ENCODE data around the gene TRABD2B.

The TRABD2B gene

GRCh38 chr1:48019714-48020315 is 22.6 kb upstream of the TRABD2B start:
- DNase-seq: no peak

DNA sequence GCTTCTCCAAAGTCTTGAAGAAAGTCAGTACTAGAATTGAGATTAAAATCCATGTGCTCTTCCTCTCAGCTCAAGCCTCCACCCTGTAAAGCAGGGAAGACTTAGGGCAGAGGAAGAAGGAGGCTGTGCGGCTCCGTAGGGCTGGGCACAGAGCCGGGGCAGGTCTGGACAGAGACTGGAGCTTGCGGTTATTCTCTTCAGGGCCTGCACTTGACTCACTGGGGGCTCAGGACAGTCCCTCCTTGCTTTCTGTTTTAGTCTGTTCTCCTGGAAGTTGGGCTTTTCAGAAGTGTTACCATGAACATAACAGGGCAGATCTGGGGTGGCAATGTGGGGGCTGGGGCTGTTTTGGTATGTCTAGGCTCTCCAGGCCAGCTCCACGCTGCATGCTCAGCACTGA is 21.6 kb upstream of the TRABD2B start:
- no peak for DNase-seq

- no peak for DNase-seq
Observed at GRCh38 chr1:48017716-48018115, 20.5 kb upstream of the TRABD2B start.

DNA sequence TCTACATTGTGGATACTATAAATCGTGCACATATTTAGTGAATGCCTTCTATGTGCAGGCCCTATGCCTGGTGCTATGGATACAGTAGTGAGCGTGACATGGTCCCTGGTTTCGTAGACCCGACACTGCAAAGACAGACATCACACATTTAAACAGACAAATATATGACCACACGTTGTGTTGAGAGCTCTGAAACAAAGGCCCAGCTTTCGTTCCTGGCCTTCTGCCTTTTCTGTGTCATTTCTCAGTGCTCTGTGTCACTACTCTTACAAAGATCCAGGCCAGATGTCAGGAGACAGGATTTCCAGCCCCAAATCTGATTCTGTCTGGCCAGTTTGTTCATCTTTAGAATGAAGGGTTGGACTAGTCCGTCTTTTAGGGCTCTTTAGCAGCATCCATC is 19.3 kb upstream of the TRABD2B start:
- DNase-seq: no peak

GRCh38 chr1:48013270-48013669 is 16.1 kb upstream of the TRABD2B start:
- no peak for DNase-seq

- DNase-seq: no peak
Observed at GRCh38 chr1:48007047-48007446, 9.9 kb upstream of the TRABD2B start.

DNA sequence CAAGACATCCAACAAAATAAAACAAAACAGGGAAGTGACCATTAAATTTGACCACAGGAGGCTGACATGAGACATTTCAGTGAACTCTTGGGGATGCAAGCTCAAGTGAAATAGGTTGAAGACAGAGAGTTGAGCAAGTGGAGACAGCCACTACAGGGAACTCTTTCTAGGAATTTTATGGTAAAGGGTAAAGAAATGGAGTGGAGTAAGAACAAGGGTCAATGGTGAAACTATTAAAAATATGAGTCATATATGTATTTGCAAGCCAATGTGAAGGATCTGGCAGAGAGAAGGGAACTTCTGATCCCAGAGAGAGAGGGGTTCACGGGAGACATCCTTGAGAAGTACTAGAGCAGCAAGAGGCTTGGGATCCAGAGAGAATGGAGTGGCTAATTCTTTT is 9.1 kb upstream of the TRABD2B start:
- no peak for DNase-seq

DNA sequence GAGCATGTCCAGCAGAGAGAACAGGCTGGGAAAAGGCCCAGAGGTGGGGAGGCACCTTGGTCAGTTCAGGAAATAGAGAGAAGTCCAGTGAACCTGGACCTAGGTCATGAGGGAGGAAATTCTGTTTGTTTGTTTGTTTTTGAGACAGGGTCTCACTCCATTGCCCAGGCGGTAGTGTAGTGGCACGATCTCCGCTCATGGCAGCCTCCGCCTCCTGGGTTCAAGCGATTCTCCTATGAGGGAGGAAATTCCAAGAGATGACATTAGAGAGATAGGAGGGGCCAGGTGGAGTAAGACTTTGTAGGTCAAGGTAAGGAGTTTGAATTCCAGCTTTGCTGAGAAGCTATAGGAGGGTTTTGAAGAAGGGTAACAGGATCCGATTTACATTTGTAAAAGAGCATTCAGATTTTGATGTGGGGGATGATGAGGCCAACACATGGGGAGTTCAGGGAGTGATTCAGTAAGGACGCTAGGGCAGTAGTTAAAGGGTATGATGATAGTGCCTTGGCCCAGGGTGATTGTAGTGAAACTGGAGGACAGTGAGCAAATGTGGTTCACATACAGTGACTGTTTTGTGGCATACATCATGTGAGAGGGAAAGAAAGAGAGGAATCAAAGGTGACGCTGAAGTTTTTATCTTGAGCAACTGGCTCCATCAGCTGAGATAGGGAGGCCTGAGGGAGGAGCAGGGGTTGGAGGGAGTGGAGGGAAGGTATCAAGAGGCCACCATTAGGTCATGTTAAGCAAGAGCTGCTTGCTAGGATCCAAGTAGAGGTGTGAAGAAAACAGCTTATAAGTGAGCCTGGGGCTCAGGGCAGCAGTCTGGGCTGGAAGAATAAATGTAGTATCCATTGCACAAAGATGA is 8.3 kb upstream of the TRABD2B start:
- DNase-seq: no peak

- DNase-seq: no peak
Observed at GRCh38 chr1:48003741-48004531, 6.8 kb upstream of the TRABD2B start.

DNA sequence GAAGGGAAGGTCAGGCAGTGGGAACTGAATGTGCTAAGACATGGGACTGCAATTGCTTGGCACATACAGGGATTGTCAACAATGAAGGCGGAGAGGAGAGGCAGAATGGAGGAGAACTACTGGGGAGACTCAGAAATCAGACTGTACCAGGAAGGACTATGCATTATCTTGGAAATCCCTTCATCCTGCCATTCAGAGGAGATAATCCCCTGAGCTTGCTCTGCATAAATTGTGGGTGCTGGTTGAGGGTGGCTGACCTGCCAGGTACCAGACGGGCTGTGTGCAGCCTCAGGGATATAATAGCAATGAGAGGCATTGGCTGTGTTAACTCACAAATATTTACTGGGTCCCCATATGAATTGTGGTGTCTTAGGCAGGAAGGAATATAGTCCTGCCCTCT is 5.0 kb upstream of the TRABD2B start:
- no peak for DNase-seq

DNA sequence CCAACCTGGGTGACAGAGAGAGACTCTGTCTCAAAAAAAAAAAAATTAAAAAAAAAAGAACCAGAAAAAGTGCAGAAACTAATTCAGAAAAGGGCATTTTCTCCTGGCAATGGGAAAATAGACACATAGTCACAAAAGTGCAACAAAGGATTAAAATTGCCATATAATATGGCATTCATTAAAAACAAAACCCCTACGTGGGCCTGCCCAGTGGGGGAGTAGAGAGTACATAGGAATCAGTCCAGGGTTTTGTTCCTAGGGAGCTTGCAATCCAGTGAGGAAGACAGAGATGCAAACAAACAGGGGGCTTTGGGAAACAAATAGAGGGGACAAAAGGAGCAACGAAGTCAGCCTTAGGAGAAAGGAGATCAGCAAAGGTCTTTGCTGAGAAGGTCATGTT is 4.5 kb upstream of the TRABD2B start:
- no peak for DNase-seq

DNA sequence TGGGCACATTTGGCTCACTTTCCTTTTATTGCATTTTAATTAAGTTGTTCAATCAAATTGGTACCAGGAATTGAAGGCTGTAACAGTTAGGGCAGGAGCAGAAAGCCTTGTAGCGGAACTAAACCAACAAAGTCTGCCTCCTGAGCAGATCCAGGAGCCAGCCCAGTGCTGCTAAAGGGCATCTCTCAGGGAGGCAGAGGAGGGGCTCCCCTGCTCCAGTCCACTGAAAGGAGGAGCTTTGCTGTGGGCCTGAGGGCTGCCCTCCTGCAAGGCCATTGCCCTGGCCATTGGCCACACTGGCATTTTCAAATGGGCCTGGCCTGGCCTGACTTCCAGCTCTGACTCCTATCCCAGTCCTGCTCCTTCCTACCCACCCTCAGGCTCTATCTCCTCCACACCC is 3.7 kb upstream of the TRABD2B start:
- no peak for DNase-seq

DNA sequence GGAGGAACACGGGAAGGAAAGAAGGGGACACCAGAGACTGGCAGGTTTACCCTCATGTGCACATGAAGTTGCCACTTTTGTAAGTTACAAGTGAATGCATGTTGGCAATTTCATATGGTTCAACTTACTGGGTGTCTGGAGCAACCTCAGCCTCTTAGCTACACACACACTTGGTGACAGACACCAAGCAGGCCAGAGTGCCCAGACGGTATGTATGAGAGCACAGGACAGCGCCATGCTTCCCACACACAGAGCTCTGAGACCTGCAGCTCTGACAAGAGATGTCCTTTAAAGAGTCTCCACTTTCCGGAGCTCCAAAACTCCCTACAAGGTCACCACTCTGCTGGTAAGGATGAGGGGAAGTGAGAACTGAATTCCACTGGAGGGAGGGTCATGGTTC is 1.9 kb upstream of the TRABD2B start:
- no peak for DNase-seq

GRCh38 chr1:47998396-47998990 is 1.3 kb upstream of the TRABD2B start:
- no peak for DNase-seq

DNA sequence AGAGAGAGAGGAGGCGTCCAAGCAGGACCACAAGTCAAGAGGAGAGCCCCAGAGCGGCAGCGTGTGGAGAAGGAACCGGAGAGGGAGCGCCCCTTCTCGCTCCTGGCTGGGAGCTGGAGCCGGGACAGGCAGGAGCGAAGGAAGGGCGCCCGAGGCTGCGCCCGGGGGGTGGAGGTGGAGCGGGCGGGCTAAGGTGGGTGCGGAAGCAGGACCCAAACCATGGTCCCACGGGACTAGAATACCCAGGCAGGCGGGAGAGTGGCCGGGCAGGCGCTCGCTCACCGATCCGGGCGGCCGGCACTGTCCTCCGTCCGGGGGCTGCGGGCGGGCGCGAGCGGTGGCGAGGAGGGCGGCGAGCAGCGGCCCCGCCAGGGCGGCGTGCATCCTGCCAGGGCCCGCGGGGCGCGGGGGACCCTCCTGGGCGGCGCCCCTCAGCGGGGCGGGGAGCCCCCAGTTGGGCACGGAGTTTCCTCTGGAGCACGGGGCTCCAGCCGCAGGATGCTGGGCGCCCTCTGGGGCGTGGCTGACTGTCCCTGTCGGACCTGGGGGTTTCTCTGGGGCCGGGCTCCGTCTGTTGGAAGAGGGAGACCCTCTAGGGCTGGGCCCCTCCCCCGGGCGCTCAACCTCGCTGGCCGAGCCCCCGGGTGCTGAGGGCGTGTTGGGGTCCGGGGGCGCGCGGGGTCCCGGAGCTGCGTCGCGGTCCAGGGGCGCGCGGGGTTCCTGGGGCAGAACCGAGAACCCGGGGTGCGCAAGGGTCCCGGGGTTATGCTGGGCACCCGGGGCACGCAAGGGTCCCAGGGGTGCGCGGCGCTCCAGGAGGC is 569 bp downstream of the TRABD2B start:
- DNase-seq: no peak

DNA sequence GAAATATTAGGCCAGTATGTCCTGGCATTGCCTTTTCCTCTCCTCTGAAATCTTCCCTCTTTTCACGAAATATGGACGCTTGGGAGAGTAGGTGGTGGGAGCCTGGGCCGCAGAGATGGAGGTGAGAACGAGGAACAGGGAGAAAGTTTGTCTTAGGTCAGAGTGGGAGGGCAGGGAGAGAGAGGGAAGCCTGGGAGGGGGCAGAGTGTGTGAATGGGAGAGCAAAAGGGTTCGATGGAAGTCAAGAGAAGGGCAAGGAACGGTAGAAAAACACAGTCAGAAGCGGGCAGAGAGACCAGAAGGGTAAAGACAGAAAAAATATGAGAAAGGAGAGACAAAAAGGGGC is 1.2 kb downstream of the TRABD2B start:
- DNase-seq: no peak

- no peak for DNase-seq
Observed at GRCh38 chr1:47995306-47996050, 1.7 kb downstream of the TRABD2B start.

GRCh38 chr1:47993881-47994625 is 3.1 kb downstream of the TRABD2B start:
- DNase-seq: no peak

DNA sequence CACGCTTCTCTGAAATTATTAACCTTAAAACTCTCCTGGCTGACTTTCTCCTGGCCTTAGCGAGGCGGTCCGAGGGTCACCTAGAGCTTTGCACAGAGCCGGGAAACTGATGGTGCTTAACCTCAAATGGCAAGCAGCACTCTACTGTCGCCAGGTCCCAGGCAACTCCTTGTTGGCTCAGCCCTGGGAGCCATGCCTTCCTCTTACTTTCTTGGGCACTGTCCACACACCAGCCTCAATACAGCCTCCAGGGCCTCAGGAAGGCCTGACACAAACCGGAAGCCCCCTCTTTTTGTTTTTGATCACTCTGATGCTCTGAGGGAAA is 3.8 kb downstream of the TRABD2B start:
- no peak for DNase-seq

GRCh38 chr1:47992720-47993415 is 4.3 kb downstream of the TRABD2B start:
- no peak for DNase-seq

- no peak for DNase-seq
Observed at GRCh38 chr1:47991673-47992072, 5.5 kb downstream of the TRABD2B start.

Data from SIG-M5 (cell line).